Raji (cell line): Measurements from ENCODE around the gene ARHGEF39.

ENCODE experiments used
- POLR2A ChIP-seq: IDR thresholded peaks from 2 replicates; pipeline ENCODE4 v1.6.1; 2011; ENCODE audit warnings: low read depth, low read length, control low read depth; ENCODE audit not compliant: insufficient read depth

ARHGEF39 gene, protein sequence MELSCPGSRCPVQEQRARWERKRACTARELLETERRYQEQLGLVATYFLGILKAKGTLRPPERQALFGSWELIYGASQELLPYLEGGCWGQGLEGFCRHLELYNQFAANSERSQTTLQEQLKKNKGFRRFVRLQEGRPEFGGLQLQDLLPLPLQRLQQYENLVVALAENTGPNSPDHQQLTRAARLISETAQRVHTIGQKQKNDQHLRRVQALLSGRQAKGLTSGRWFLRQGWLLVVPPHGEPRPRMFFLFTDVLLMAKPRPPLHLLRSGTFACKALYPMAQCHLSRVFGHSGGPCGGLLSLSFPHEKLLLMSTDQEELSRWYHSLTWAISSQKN

DNA sequence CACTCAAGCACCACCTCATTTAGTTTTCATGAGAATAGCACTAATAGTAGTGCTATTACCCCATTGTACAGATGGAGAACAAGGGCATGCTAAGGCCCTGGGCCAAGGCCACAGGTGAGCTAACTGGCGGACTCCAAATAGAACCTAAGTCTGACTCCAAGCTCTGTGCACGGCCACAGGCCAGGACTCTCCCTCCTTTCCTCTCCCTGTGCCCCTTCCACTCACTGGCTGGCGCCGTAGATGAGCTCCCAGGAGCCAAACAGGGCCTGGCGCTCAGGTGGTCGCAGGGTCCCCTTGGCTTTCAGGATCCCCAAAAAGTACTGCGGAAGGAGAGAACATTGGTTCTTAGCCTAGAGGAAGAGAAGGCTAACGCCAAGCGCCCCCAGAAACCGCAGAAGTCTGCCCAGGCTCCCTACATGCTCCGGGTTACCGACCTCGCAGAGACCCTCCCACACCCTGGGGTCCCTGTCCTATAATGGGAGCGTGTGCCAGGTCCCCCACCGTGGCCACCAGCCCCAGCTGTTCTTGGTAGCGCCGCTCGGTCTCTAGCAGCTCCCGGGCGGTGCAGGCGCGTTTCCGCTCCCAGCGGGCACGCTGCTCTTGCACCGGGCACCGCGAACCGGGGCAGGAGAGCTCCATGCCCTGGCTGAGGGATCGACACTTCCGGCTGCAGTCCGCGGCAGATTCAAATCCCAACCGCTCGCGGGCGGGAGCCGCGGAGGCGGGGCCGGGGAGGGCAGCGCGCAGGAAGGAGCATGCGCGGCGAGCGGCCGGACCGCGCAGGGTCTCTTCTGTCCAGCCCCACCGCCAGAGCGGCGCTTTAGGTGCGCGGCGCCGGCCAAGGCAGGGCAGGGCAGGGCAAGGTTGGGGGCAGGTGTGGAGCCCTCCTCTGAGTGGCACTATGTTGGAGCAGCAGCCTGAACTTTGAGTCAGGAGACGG lies at the start of gene ARHGEF39:
Gene ARHGEF39, minus strand, starts transcription at position 665 of the 940 bp plus-strand sequence. Its CDS starts 26 bp downstream, at position 639.
- peak; percentile 70 for TF ChIP-seq POLR2A

DNA sequence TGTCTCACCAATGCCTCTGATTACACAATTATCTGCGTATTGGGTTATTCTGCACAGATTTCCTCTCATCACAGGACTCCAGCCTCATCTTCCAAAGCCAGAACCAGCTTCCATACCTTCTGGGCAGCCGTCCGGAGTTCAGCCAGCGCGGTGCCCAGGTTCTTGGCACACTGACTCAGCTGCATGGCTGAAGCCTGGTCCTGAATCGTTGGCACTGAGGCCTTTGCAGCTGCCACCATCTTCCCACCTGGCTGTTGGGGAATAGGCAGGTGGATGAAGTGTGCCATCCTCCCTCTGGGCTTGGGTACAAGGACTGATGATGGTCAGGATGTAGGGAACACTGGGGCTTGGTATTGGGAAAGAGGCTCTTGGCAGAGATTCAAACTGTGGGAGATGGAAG lies 49.1 kb upstream of the ARHGEF39 start:
- no peak for TF ChIP-seq POLR2A

DNA sequence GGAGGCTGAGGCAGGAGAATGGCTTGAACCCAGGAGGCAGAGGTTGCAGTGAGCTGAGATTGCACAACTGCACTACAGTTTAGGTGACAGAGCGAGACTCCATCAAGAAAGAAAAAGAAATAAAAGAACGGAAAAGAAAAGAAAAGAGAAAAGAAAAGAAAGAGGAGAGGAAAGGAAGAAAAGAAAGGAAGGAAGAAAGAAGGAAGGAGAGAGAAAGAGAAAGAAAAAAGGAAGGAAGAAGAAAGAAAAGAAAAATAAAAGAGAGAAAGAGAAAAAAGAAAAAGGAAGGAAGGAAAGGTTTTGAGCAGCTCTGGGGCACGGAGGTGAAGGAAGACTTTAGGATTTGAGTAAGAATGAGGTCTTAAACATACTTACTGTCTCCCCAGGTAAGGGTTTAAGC lies 48.6 kb upstream of the ARHGEF39 start:
- no peak for TF ChIP-seq POLR2A

DNA sequence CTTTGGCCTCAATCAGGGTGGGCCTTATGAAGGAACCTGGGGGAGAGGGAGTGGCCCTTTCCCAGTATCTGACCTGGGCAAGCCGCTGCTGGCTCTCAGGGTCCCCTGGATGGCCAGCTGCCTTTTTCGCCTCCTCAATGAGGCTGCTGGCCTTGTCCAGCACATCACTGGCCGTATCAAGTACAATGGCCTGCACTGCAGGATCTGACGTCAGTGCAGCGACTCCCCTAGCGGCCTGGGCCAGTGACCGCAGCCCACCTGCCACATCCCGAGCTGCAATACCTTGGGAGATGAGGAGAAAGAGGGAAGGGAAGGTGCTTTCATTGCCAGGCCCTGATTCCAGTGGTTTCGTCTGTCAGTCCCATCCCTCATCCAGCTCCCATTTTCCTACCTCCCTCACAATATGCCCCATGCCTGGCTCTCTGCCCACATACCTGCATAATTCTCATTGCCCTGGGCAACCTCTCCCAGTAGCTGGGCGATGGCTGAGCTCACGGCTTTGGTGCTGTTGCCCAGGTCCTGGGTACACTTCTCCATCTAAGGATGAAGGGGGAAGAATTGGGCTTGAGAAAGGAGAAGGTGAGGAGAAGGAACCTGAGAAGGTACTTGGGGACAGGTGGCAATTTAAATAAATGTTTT lies 47.9 kb upstream of the ARHGEF39 start:
- TF ChIP-seq POLR2A: no peak

DNA sequence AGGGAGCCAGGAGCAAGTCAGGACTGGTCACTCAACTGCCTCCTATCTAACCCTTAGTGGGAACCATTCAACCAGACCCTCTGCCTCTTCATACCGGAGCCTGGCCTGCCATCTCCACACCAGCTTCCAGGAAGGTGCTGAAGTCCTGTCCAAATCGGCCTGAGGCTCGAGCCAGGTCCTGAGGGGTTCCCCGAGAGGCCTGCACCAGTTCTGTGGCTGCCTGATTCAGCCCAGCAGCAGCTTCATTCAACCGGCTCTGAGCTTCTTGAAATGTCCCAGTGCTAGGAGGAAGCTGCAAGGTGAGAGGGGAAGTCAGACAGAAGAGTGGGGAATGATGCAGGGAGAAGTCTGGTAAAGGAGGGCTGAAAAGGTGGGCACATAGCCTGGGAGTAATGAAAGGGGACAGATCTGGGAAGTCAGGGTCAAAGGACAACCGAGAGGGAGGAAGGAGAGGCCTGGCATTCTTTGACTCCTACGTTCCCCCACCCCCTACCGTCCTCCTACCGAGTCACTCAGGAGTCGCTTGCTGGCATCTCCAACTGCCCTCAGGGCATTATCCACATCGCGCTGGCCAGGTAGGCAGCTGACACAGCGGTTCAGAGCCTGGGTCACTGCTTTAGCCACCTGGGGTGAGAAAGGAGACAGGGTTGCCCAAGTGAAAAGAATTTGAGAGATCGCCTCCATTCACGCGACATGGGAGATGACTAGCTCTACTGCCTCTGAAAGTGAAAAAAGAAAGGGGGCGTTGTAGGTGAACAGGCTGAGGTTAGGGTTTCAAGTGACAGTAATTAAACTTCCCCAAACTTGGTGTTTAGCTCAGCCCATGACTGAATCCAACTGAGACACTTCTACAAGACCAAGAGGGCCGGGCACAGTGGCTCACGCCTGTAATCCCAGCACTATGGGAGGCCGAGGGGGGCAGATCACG lies 46.8 kb upstream of the ARHGEF39 start:
- no peak for TF ChIP-seq POLR2A

DNA sequence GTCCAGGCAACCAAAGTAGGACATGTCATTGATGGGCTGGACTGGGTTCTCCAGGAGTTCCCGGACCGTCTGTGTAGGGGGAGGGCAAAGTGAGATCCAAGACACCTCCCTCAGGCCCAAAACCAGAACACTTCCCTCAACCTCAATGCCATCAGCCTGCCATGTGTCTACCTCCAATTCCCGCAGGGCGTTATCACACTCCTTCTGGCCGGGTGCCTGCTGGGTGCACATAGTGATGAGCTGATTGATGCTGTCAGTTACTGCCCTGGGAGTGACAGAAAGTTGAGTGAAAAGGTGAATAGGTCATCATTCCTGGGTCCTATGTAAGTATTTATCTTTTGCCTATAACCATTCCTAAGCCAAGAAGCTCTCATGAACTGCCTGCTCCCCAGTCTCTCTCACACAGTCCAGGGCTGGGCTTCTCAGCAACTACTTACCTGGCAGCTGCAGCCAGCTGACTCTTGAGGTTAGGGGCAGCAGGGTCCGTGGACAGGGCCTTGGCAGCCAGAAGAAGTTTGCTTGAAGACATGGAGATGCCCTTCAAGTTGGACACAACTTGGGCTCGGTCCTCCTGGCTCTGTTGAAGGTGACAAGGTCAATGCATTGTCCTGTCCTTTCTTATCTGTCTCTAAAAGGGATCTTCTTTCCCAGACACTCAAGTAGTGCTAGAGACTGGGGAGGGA lies 46.0 kb upstream of the ARHGEF39 start:
- no peak for TF ChIP-seq POLR2A

DNA sequence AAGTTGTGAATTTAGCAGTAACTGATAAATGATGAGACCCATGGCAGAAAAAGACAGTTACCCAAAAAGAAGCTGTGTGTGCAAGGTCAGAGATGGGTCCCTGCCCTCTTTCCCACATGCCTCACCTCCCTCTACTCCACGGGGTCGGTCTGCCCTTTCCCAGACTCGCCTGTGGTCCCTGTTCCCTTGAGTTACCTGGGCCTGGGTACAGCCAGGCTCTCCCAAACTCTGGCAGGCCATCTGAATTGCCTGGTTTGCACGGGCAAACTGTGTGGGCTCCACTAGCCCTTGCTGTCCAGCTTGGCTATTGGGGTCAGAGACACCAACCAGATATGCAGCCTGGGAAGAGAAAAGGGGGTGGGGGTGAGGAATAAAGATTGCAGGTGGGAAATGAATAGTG lies 43.2 kb upstream of the ARHGEF39 start:
- no peak for TF ChIP-seq POLR2A

DNA sequence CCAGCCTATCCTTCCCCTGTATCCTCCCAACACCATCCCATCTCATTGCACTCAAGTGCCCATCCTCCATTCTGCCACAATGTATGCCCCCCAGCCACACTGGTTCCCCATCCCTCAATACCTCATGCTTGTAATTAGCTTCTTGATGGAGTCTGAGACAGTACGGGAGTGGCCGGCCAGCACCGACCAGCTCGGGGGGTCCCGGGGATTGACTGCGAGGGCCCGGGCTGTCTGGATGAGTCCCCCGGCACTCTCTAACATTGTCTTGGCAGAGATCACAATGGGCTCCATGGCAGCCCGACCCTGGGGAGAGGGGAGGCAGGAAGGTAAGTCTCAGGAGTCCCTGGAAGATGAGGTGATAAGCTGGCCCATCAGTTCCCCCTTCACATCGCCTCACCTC lies 42.0 kb upstream of the ARHGEF39 start:
- TF ChIP-seq POLR2A: no peak

DNA sequence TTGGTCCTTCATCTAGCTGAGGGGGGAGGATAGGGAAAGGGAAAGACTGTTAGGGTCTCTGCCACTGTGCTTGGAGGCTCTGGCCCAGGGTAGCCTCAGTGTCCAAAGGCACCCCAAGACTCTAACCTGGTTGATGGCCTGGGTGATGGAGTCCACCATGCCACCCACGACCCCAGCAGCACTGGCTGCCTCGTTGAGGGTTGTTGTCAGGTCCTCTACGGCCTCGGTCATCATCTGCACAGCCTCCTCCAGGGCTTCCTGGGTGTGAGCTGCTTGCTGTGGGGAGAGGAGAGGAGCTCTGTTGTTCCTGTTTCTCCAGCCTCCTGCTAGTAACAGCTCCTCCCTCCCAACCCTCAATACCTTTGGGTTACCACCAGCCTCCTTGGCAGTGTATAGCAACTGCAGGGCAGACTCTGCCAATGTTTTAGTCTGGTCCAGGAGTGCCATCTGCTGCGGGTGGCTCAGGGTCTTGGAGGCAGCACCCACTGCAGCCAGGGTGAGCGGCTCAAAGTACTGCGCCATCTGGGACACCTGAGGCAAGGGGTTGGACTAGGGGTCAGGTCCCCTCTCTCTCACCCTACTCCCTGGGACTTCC lies 40.9 kb upstream of the ARHGEF39 start:
- no peak for TF ChIP-seq POLR2A

DNA sequence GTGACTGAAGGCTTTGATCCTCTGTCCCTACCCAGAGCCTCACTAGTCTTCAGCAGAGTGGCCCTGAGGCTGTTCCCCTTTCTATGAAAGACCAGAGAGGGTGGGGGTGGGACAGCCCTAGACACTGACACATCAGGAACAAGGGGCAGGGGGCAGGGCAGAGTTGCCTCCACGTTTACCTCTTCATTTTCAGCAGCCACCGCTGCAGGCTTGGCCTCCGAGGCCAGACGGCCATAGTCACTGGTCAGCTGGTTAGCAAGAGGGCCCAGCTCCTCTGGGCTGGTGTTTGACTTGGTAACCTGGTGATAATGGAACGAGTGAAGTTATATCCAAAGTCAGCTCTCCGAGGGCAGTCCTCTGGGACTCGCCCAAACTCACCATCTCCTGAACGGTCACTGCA lies 40.4 kb upstream of the ARHGEF39 start:
- TF ChIP-seq POLR2A: no peak

DNA sequence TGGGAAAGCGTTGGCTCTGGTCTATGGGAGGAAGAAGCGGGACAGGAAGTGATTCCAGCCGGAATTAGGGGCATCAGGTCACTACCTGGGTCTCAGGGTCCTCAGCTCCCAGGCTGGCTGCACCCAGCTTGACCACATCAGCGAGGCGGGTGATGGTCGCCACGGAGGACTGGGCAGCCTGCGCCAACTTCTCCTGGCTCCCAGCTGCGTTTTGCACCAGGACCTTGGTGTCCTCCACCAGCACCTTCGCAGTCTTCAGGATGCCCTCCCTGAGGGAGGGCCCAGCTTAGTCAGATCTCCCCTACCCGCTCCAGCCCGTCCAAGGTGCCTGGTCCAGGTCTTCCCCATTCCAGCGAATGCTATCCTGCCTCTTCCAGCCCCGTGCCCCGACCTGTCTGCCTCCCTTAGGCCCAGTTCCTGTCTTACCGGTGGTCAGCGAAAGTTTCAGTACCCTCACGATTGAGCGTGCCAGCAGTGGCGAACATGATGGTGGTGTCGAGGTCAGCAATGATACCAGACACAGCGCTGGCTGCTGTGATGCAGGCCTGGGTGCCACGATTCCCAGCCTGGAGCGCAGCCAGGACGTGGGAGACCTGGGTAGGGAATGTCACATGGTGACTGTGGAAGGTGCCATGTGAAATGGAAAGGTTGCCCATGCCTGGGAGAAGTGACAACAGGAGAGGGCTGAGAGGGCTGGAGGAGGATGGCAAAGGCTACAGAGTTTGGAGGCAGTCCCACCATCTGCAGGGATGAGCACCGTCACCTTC lies 39.1 kb upstream of the ARHGEF39 start:
- no peak for TF ChIP-seq POLR2A

DNA sequence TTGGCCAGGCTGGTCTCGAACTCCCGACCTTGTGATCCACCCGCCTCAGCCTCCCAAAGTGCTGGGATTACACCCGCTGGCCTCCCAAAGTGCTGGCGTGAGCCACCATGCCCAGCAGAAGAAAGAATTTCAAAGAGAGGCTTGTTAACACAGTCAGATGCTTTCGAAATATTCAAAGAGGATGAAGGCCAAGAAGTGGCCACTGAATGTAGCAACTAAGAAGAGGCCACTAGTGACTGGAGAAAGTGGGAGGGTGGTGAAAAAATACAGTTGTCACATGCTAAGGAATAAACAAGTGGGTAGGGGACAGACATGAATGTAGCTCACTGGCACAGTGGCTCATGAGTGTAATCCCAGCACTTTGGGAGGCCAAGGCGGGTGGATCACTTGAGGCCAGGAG lies 37.7 kb upstream of the ARHGEF39 start:
- no peak for TF ChIP-seq POLR2A

DNA sequence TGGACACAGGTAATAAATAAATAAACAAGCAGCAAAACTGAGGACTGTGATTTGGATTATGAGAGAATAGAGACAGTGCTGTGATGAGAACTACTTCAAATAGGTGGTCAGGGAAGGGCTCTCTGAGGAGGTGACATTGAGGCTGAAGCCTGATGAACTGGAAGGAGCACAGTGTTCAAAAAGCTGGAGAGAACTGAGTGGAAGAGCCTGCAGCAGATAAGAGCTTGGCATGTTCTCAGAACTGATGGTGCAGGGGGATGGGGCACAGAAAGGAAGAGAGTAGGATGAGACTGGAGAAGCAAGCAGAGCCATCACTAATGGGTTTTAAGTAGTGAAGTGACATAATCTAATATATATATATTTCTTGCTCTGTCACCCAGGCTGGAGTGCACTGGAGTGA lies 35.9 kb upstream of the ARHGEF39 start:
- no peak for TF ChIP-seq POLR2A

DNA sequence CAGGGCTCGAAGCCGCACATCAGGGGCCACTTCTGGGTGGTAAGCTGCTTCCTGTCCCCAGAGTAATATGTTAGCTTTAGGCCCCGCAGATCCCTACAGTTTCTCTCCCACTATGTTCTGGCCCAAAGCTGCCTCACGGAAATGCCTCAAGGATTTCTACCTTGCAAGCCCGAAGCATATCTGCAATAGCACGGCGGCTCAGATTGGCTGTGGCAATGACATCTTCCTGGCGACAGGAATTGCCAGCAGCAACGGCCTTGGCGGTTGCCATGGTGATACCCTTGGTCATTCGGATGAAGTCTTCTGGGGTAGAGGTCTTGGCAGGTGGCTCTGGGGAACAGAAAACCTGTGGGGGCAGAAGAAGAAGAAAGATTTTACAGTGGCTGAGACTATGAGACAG lies 35.0 kb upstream of the ARHGEF39 start:
- TF ChIP-seq POLR2A: no peak
